ENCODE data around the gene TMEM208.
A peak's percentile ranks its signal among the peaks of the same experiment; 100 is the strongest.

Gene TMEM208

DNA sequence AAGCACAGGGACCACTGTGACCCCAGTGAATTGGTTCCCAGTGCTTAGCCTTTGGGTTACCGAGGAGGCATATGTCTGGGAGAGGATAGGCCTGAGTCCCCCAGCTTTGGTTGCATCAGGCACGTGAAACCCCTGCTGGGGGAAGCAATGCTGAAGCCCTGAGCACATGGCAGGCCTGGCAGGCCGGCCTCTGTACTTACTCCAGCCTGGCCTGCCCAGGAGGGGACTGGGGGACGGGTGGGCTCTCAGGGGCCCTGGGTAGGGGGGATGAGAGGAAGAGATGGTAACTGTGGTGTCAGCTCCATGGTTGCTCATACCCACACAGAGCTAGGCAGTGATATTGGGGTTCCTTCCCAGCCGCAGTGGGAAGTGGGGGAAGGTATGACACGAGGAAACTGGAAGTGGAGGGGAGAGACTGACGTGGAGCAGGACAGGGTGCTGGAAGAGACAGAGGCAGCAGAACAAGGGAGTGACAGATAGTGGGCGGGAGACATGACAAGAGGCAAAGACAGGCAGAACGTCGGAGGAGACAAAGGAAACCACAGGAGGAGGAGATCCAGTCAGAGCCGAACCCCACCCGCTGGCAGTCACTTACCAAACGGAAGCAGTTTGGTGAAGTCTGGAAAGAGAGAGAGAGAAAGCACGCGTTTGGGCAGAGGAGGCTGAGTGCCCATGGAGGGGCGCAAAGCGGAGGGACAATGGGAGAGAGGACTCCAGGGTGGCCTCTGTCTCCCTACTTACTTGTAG is 9.1 kb downstream of the TMEM208 start:
- DNase-seq (ENCODE audit: low read depth in 3 of 3, low spot score in 1 of 3), result peak in 1 of 3 donors; percentile 33

DNA sequence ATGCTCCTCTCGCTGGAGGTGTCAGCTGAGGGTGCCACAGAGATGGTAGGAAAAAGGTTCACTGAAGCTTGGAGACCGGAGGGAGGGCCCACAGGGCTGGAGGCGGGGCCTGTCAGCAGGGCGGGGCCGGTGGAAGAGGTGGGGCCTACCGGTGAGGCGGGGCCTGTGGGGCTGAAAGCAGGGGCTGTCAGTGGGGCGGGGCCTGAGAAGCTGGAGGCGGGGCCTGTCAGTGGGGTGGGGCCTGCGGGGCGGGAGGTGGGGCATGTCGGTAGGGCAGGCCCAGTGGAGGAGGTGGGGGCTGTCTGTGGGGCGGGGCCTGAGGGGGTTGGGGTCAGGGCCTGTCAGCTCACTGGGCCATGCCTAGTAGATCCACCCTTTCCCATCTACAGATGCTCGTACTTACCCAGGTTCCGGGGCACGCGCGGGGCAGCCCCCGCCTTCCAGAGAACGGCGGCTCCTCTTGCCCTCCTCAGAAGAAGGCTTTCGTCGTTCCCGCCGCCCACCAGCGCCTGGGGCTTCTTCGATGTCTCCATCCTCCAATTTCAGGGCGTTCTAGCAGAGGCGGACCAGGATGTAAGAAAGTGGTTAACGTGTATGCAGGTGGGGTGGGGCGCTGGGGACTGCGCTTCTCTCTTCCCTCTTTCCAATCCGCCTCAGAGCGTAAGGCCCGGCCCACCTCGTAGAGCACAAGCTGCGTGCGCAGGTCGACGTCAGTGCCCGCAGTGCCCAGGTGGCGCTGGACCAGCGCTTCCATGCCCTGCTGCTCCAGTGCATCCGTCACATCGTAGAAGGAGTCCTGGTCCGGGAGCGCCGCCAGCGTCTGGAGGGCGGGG is 9.8 kb downstream of the TMEM208 start:
- peak; percentile 39 to 64 (median 45) for DNase-seq (ENCODE audit: low read depth in 3 of 3, low spot score in 1 of 3)

DNA sequence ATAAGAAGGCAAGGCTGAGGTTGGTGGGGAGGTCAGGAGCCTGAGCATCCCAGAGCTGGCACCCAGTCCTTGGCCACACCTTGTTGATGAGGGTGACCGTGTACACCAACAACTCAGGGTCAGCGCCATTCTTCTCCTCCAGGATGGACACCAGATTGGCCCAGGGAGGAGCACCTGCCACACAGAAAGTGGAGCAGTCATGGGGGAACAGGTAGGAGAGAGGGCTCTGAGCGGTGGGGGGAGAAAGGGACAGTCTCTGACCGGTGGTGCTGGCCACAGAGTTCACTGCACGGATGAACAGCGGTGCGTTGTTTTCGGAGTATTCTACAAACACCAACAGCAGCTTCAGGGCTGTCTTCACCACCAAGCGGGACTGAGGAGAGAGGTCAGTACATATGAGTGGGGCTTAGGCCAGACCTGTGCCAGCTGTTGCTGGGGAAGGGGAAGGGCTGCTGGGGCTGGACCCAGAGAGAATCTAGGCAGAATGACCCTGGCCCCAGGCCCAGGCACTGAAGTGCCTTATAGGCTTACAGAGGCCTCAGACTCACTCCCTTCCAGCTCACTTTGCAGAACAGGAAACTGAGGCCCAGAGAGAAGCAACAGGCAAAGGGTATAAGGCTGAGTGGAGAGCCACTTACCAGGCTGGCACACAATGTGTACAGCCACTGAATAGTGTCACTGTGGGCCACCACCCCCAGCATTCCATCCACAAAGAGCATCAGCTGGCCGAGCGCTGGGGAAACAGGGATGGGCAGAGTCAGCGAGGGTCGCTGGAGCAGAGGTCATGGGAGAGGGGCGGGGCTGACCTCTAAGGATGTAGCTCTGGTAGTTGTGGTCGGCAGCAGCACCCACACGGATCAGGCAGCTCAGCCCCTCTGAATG is 10.7 kb downstream of the TMEM208 start:
- no peak for DNase-seq (ENCODE audit: low read depth in 3 of 3, low spot score in 1 of 3)

DNA sequence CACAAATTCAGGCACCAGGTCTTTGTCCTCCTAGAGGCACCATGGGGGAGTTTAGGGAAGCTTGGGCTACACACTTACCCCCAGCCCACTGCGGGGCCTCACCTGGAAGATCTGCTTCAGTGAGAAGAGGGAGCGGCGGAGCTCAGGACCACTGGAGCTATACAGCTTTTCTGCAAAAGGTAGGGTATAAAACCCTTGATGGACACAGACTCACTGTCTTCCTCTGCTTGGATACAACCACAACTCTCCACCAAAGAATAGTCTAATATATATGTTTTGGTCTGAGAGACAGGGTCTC is 11.3 kb downstream of the TMEM208 start:
- no peak for DNase-seq (ENCODE audit: low read depth in 3 of 3, low spot score in 1 of 3)

DNA sequence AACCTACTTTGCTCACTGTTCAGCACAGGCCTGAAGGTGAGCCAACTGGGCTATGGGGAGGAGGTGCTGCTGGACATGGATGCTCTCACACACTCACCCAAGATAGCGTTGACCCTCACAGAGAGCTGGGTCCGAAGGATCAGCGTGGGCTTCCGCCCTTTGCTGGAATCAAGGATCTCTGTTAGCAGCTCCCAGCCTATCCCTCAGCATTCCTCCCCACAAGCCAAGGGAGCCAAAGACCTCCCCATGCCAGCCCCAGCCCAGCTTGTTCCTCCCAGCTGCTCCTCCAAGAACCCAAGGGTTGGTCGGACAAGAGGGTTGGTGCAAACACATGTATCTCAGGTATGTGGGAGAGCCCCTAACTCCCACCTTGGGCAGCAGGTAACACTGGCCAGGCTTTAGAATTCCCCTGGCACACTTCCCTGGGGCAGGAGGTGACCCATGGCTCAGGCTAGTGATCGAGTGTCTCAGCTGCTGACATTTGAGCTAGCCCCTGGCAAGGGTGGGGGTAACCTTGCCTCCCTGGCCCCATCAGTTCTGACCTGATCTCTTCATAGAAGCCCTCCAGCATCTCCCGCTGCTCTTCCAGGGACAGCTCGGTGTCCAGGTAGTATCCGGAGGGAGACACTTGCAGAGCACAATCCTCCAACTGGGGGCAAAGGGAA is 12.0 kb downstream of the TMEM208 start:
- no peak for DNase-seq (ENCODE audit: low read depth in 3 of 3, low spot score in 1 of 3)

GRCh38 chr16:67240506-67240905 is 13.6 kb downstream of the TMEM208 start:
- DNase-seq (ENCODE audit: low read depth in 3 of 3, low spot score in 1 of 3), result no peak

DNA sequence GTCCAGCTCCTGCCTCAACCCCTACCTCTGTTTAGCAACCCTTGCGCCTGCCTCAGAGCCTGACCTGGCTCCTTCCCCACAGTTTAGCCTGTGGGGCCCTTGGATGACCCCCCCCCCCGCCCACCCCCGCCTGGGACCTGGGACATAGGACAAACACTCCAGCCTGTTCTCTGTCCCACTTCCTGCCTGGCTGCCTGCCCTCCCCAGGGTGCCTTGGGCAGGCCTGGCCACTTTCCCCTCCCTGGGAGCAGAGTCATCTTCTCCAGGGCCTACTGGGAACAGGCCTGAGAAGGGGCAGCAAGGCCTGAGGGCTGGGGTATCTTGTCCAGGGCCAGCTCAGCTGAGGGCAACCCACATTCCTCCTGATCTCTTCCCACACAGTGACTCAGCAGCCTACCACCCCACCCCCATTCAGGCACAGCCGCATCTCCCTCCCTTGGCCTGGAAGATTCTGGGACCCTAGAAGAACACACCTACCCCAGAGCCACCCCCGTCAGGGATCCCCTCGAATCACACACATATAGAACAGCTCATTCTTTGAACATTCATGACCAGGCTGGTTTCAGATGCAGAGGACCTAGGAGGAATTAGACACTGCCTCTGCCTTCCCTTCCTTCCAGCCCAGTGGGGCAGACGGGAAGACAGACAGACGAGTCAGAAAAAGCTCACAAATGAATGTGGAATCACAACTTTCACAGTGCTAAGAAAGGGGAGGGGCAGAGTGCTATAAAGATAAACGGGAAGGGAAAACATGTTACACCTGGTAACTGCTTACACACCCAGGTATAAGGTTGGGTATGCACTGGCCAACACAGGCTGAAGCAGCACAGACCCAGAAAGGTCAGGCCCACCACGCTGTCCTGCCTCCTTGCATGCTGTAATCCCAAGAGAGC is 14.3 kb downstream of the TMEM208 start:
- DNase-seq (ENCODE audit: low read depth in 3 of 3, low spot score in 1 of 3), result no peak

DNA sequence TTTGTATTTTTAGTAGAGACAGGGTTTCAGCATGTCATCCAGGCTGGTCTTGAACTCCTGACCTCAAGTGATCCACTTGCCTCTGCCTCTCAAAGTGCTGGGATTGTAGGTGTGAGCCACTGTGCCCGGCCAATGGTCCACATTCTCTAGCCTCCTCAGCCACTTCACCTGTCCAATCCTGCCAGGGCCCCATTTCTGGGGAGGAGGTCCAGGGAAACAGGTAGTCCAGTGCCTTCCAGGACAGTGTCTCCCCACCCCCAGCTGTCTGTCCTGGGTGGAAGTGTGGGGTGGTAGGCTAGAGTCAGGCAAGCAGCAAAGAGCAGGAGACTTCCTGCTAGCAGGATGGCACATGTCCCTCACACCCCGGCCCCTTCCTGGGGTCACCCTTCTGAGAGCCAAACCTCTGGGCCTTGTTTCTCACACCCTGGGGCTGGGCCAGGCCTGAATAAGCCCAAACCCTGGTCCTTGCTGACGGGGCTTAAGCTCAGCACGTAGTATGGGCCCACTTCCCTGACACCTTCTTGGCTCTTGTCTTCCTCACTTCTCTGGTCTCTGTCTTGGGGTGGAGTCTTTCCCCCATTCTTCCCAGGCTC is 15.3 kb downstream of the TMEM208 start:
- no peak for DNase-seq (ENCODE audit: low read depth in 3 of 3, low spot score in 1 of 3)

GRCh38 chr16:67243481-67243880 is 16.6 kb downstream of the TMEM208 start:
- no peak for DNase-seq (ENCODE audit: low read depth in 3 of 3, low spot score in 1 of 3)

GRCh38 chr16:67244387-67245185 is 17.7 kb downstream of the TMEM208 start:
- peak; percentile 49 to 70 (median 61) for DNase-seq (ENCODE audit: low read depth in 3 of 3, low spot score in 1 of 3)

- no peak for DNase-seq (ENCODE audit: low read depth in 3 of 3, low spot score in 1 of 3)
These were observed 18.3 kb downstream of the TMEM208 start for GRCh38 chr16:67245186-67245585.

GRCh38 chr16:67245674-67246080 is 18.7 kb downstream of the TMEM208 start:
- DNase-seq (ENCODE audit: low read depth in 3 of 3, low spot score in 1 of 3), result no peak

- no peak for DNase-seq (ENCODE audit: low read depth in 3 of 3, low spot score in 1 of 3)
These were observed 19.3 kb downstream of the TMEM208 start for GRCh38 chr16:67246081-67246755.

GRCh38 chr16:67246756-67247191 is 19.8 kb downstream of the TMEM208 start:
- no peak for DNase-seq (ENCODE audit: low read depth in 3 of 3, low spot score in 1 of 3)

GRCh38 chr16:67247192-67248072 is 20.5 kb downstream of the TMEM208 start, which contains the start of gene FHOD1:
TSS of gene FHOD1 (minus strand) at chr16:67247481. CDS start at chr16:67247410, 71 bp downstream.
- peak; percentile 86 to 96 (median 93) for DNase-seq (ENCODE audit: low read depth in 3 of 3, low spot score in 1 of 3)

- no peak for DNase-seq (ENCODE audit: low read depth in 3 of 3, low spot score in 1 of 3)
These were observed 21.1 kb downstream of the TMEM208 start for GRCh38 chr16:67248073-67248400.
